H1 (cell line): ENCODE data around the gene TWIST2. TPM values are rescaled to one million over a fixed set of nuclear protein-coding genes. Genes with fewer than 3 reads are reported as not detected.

Experiments
- CTBP2 ChIP-seq: IDR thresholded peaks from 2 replicates; pipeline ENCODE4 v1.7.0; 2011; ENCODE audit warnings: borderline replicate concordance, mild to moderate bottlenecking, moderate library complexity, mixed read lengths, low read length; ENCODE audit not compliant: insufficient read depth, insufficient read length
- polyA plus RNA-seq, 7 experiments: library from polyadenylated mRNA; depleted of rRNA in 3 of 7; stranded (reverse) in 5 of 7; unstranded in 2 of 7; fragments of >200 nt in 5 of 7; fragments of 200-250 nt in 2 of 7; gene quantifications; 1 replicate in 5 of 7; 2 replicates in 1 of 7; 4 replicates in 1 of 7; pipeline versions ENCODE4 v1.2.1 to v1.2.3, GENCODE V29; 2011 to 2013; ENCODE audit warnings: missing spikeins in 2 of 7, mixed read lengths in 2 of 7
- total RNA-seq: library from RNA; stranded (reverse); fragmentation: NEBNext Ultra II Directional; extraction: Animal tissue kit (Norgen Biotek cat#: 25700); gene quantifications from 2 replicates; pipeline ENCODE4 v1.2.1, GENCODE V29; 2021

Gene TWIST2
- total and polyA plus RNA-seq, 2 of the 8 experiments (the other 6 are each of a cell fraction or from before 2014, with no cell fraction given), result 2.6 to 4.3 TPM

GRCh38 chr2:238939074-238939473 lies 91.2 kb downstream of the TWIST2 start (continued):
- no peak for TF ChIP-seq CTBP2
